Omental fat pad (tissue), 4 donors: ENCODE data around the gene LARP1. TPM values are rescaled to one million over a fixed set of nuclear protein-coding genes. Genes with fewer than 3 reads are reported as not detected.

ENCODE experiments used
- ATAC-seq: fragments of 150-250 bp; one replicate; pipeline ENCODE4 v1.9.1; 2016; ENCODE audit warnings: mild to moderate bottlenecking, moderate library complexity; ENCODE audit not compliant: low FRiP score
- DNase-seq: peaks from one replicate; pipeline ENCODE4 v3.0.0-alpha.2; 2019; ENCODE audit warnings: low spot score
- CTCF ChIP-seq, 3 donors: fragments of 450-650 bp; IDR thresholded peaks; one replicate each; pipeline ENCODE4 v1.5.1; 2016 to 2017; ENCODE audit warnings: antibody characterized with exemption in 3 of 3, mild to moderate bottlenecking in 3 of 3, moderate library complexity in 2 of 3
- total RNA-seq, 4 donors: library from RNA; depleted of rRNA; stranded (reverse); fragments of >200 nt; gene quantifications; one replicate each; pipeline ENCODE4 v1.1.0, GENCODE V29; 2016

LARP1 gene
- total RNA-seq, 4 donors from 2014 or later = 80.5 to 155 (median 106) TPM

GRCh38 chr5:154844809-154845208 is 89.6 kb downstream of the LARP1 start:
- no peak for ATAC-seq
- no peak for TF ChIP-seq CTCF (IDR thresholded peaks at IDR 0.05)

GRCh38 chr5:154849264-154849785 is 94.1 kb downstream of the LARP1 start:
- no peak for DNase-seq
- no peak for ATAC-seq
- TF ChIP-seq CTCF (IDR thresholded peaks at IDR 0.05) = no peak

More at GRCh38 chr5:154844809-154845208, 89.6 kb downstream of the LARP1 start:
- DNase-seq = no peak

- peak; percentile 71 for ATAC-seq
Measured at GRCh38 chr5:154849791-154850201, 94.6 kb downstream of the LARP1 start.

GRCh38 chr5:154850255-154851062 is 95.3 kb downstream of the LARP1 start, which contains the start of gene FAXDC2:
TSS of gene FAXDC2 (minus strand) at chr5:154850603. CDS start at chr5:154838178, 12,425 bp downstream.
- ATAC-seq (peak; percentile 93), DNase-seq (peak; percentile 33)
- no peak for TF ChIP-seq CTCF (IDR thresholded peaks at IDR 0.05)

More at GRCh38 chr5:154849791-154850201, 94.6 kb downstream of the LARP1 start:
- DNase-seq = no peak
- TF ChIP-seq CTCF (IDR thresholded peaks at IDR 0.05) = no peak

- peak; percentile 14 for ATAC-seq
- DNase-seq = no peak
- no peak for TF ChIP-seq CTCF (IDR thresholded peaks at IDR 0.05)
Measured at GRCh38 chr5:154851351-154851750, 96.2 kb downstream of the LARP1 start.

GRCh38 chr5:154857530-154858296 is 102.5 kb downstream of the LARP1 start:
- peak; percentile 92 for ATAC-seq
- peak; percentile 85 for DNase-seq
- no peak for TF ChIP-seq CTCF (IDR thresholded peaks at IDR 0.05)
